Parathyroid adenoma (tissue), 2 donors: Measurements from ENCODE around the gene BCL7B.

ENCODE experiments used
- H2AFZ ChIP-seq: fragments of 300-600 bp; sonication (generic); one replicate; pipeline ENCODE4 v1.7.0; 2017; ENCODE audit warnings: antibody characterized with exemption, mild to moderate bottlenecking
- H3K27ac ChIP-seq: fragments of 300-600 bp; sonication (generic); one replicate; pipeline ENCODE4 v1.7.0; 2017
- H3K27me3 ChIP-seq: fragments of 300-600 bp; sonication (generic); one replicate; pipeline ENCODE4 v1.7.0; 2017; ENCODE audit warnings: low read length; ENCODE audit not compliant: control insufficient read depth, insufficient read depth
- H3K36me3 ChIP-seq: fragments of 300-600 bp; sonication (generic); one replicate; pipeline ENCODE4 v1.7.0; 2017; ENCODE audit warnings: low read length; ENCODE audit not compliant: control insufficient read depth, insufficient read depth
- H3K4me1 ChIP-seq: fragments of 300-600 bp; sonication (generic); one replicate; pipeline ENCODE4 v1.7.0; 2017; ENCODE audit warnings: control low read depth
- H3K4me2 ChIP-seq: fragments of 300-600 bp; sonication (generic); one replicate; pipeline ENCODE4 v1.7.0; 2017; ENCODE audit warnings: low read length
- H3K4me3 ChIP-seq: fragments of 300-600 bp; sonication (generic); one replicate; pipeline ENCODE4 v1.7.0; 2017; ENCODE audit warnings: low read depth, low read length
- H3K79me2 ChIP-seq: fragments of 300-600 bp; sonication (generic); one replicate; pipeline ENCODE4 v1.7.0; 2017; ENCODE audit warnings: control low read depth
- H3K9ac ChIP-seq: fragments of 300-600 bp; sonication (generic); one replicate; pipeline ENCODE4 v1.7.0; 2017; ENCODE audit warnings: mild to moderate bottlenecking
- H3K9me3 ChIP-seq: fragments of 300-600 bp; sonication (generic); one replicate; pipeline ENCODE4 v1.7.0; 2017; ENCODE audit warnings: low read length; ENCODE audit not compliant: control insufficient read depth
- CTCF ChIP-seq: fragments of 300-600 bp; sonication (generic); IDR thresholded peaks from one replicate; pipeline ENCODE4 v1.7.0; 2017; ENCODE audit warnings: antibody characterized with exemption, mild to moderate bottlenecking
- donor health status: primary hyperparathyroidism.

BCL7B gene

GRCh38 chr7:73599151-73599882, 41.8 kb upstream of the BCL7B start:
- H3K4me2 ChIP-seq: no peak overlapping the region

GRCh38 chr7:73597978-73598782, 40.7 kb upstream of the BCL7B start:
- Histone ChIP-seq H3K4me1 (no peaks in the 10 kb centered on the region), H3K9ac (no peak overlapping the region), H3K36me3 (no peaks in the 10 kb centered on the region), H3K9me3 (no peaks in the 10 kb centered on the region), H3K27me3 (no peaks in the 10 kb centered on the region), H3K4me2 (no peak overlapping the region), H2AFZ (no peak overlapping the region), H3K27ac (no peak overlapping the region), H3K4me3 (no peak overlapping the region), H3K79me2 (no peaks in the 10 kb centered on the region)
- no peak for TF ChIP-seq CTCF

More at GRCh38 chr7:73599151-73599882, 41.8 kb upstream of the BCL7B start:
- H3K79me2 ChIP-seq: no peaks in the 10 kb centered on the region
- no peaks in the 10 kb centered on the region for H3K4me1 ChIP-seq
- H3K9me3 ChIP-seq: no peaks in the 10 kb centered on the region
- H2AFZ ChIP-seq: no peak overlapping the region
- no peak overlapping the region for H3K9ac ChIP-seq
- no peak for TF ChIP-seq CTCF
- H3K27me3 ChIP-seq: no peaks in the 10 kb centered on the region
- no peak overlapping the region for H3K27ac ChIP-seq
- no peaks in the 10 kb centered on the region for H3K36me3 ChIP-seq
- H3K4me3 ChIP-seq: no peak overlapping the region

GRCh38 chr7:73596191-73597065, 38.9 kb upstream of the BCL7B start:
- H3K4me2 ChIP-seq: no peak overlapping the region
- no peaks in the 10 kb centered on the region for H3K79me2 ChIP-seq
- no peak for TF ChIP-seq CTCF
- H3K27ac ChIP-seq: no peak overlapping the region
- H2AFZ ChIP-seq: no peak overlapping the region
- no peaks in the 10 kb centered on the region for H3K36me3 ChIP-seq
- H3K27me3 ChIP-seq: no peaks in the 10 kb centered on the region
- no peak overlapping the region for H3K4me3 ChIP-seq
- H3K9me3 ChIP-seq: no peaks in the 10 kb centered on the region
- no peak overlapping the region for H3K9ac ChIP-seq
- no peaks in the 10 kb centered on the region for H3K4me1 ChIP-seq

GRCh38 chr7:73595358-73595757, 37.9 kb upstream of the BCL7B start:
- Histone ChIP-seq H3K27me3 (no peaks in the 10 kb centered on the region), H3K27ac (no peak overlapping the region), H3K79me2 (no peaks in the 10 kb centered on the region), H2AFZ (no peak overlapping the region), H3K4me3 (no peak overlapping the region), H3K9me3 (no peaks in the 10 kb centered on the region), H3K9ac (no peak overlapping the region), H3K4me2 (no peak overlapping the region), H3K36me3 (no peaks in the 10 kb centered on the region), H3K4me1 (no peaks in the 10 kb centered on the region)
- no peak for TF ChIP-seq CTCF
